Fibroblast of lung (primary cell): ENCODE data around the gene WNK2. TPM values are rescaled to one million over a fixed set of nuclear protein-coding genes. Genes with fewer than 3 reads are reported as not detected.

ENCODE experiments used
- DNase-seq, 2 donors: peaks; one replicate each; pipeline versions ENCODE4 v3.0.0 to v3.0.0-alpha.2; 2010; ENCODE audit warnings: low read depth in 2 of 2
- H2AFZ ChIP-seq: 2 replicates; pipeline ENCODE4 v1.5.1; 2012; ENCODE audit warnings: low read length, control low read depth, inconsistent platforms
- H3K27ac ChIP-seq: 2 replicates; pipeline ENCODE4 v1.5.1; 2011; ENCODE audit warnings: low read length, control low read depth; ENCODE audit not compliant: insufficient read depth
- H3K27me3 ChIP-seq: 2 replicates; pipeline ENCODE4 v1.5.1; 2011; ENCODE audit warnings: mild to moderate bottlenecking, low read length; ENCODE audit not compliant: control insufficient read depth, insufficient read depth
- H3K36me3 ChIP-seq: 2 replicates; pipeline ENCODE4 v1.5.1; 2011; ENCODE audit warnings: low read length; ENCODE audit not compliant: control insufficient read depth, insufficient read depth
- H3K4me1 ChIP-seq: 2 replicates; pipeline ENCODE4 v1.5.1; 2011; ENCODE audit warnings: low read length; ENCODE audit not compliant: control insufficient read depth, insufficient read depth; ENCODE audit errors: extremely low read depth
- H3K4me2 ChIP-seq: 2 replicates; pipeline ENCODE4 v1.5.1; 2011; ENCODE audit warnings: low read length, control low read depth; ENCODE audit not compliant: insufficient read depth; ENCODE audit errors: extremely low read depth
- H3K4me3 ChIP-seq, 4 experiments: fragments of 200-600 bp in 1 of 4; sonication (generic) in 1 of 4; replicated peaks in 1 of 4; 2 replicates each; pipeline ENCODE4 v1.5.1; 2011 to 2016; ENCODE audit warnings: low read length in 4 of 4, low read depth in 3 of 4, mild to moderate bottlenecking in 3 of 4, control low read depth in 2 of 4, inconsistent platforms in 1 of 4, mixed read lengths in 1 of 4; ENCODE audit not compliant: insufficient read depth in 1 of 4; ENCODE audit errors: control extremely low read depth in 1 of 4
- H3K79me2 ChIP-seq: 2 replicates; pipeline ENCODE4 v1.5.1; 2012; ENCODE audit warnings: mild to moderate bottlenecking, low read length, inconsistent platforms; ENCODE audit not compliant: control insufficient read depth, insufficient read depth
- H3K9ac ChIP-seq: 2 replicates; pipeline ENCODE4 v1.5.1; 2011; ENCODE audit warnings: mild to moderate bottlenecking, low read length, control low read depth; ENCODE audit not compliant: insufficient read depth
- H3K9me3 ChIP-seq: 2 replicates; pipeline ENCODE4 v1.5.1; 2012; ENCODE audit warnings: low read depth, low read length; ENCODE audit not compliant: control insufficient read depth, insufficient read depth
- H4K20me1 ChIP-seq: 2 replicates; pipeline ENCODE4 v1.5.1; 2011; ENCODE audit warnings: low read length; ENCODE audit not compliant: control insufficient read depth, insufficient read depth; ENCODE audit errors: extremely low read depth
- EZH2 ChIP-seq: IDR thresholded peaks from 2 replicates; pipeline ENCODE4 v1.5.1; 2012; ENCODE audit warnings: low read length, control low read depth, mild to moderate bottlenecking; ENCODE audit errors: missing control alignments
- polyA plus RNA-seq, 2 donors: library from polyadenylated mRNA; depleted of rRNA in 1 of 2; stranded (reverse) in 1 of 2; unstranded in 1 of 2; fragments of >200 nt; gene quantifications; 2 replicates each; pipeline ENCODE4 v1.2.1, GENCODE V29; 2011 to 2012; ENCODE audit warnings: missing spikeins in 1 of 2
- total RNA-seq: library from RNA; depleted of rRNA; stranded (reverse); fragments of >200 nt; gene quantifications from 2 replicates; pipeline ENCODE4 v1.2.1, GENCODE V29; 2014
- TF ChIP-seq, protein P1 (sequence below), 2 donors: IDR thresholded peaks in 1 of 2; conservative IDR thresholded peaks in 1 of 2; 1 replicate in 1 of 2; 2 replicates in 1 of 2; pipeline ENCODE4 v1.5.1; 2011 to 2012; ENCODE audit warnings: low read length in 2 of 2, control low read depth in 1 of 2, inconsistent platforms in 1 of 2, low read depth in 1 of 2, mild to moderate bottlenecking in 1 of 2

Gene WNK2
- total and polyA plus RNA-seq, 2 donors (not counting 1 experiment from before 2014, with no cell fraction given): not detected

GRCh38 chr9:93231121-93231694 is 47.3 kb downstream of the WNK2 start:
- Histone ChIP-seq H4K20me1 (no peaks in the 10 kb centered on the region), H3K4me1 (no peaks in the 10 kb centered on the region), H3K9ac (no peak overlapping the region), H3K36me3 (no peaks in the 10 kb centered on the region), H3K79me2 (no peaks in the 10 kb centered on the region), H3K27me3 (no peaks in the 10 kb centered on the region), H3K4me2 (no peak overlapping the region), H3K9me3 (no peaks in the 10 kb centered on the region), H2AFZ (no peak overlapping the region), H3K27ac (no peak overlapping the region), H3K4me3 (no peak overlapping the region)
- no peak for TF ChIP-seq EZH2
- TF ChIP-seq, protein P1, sequence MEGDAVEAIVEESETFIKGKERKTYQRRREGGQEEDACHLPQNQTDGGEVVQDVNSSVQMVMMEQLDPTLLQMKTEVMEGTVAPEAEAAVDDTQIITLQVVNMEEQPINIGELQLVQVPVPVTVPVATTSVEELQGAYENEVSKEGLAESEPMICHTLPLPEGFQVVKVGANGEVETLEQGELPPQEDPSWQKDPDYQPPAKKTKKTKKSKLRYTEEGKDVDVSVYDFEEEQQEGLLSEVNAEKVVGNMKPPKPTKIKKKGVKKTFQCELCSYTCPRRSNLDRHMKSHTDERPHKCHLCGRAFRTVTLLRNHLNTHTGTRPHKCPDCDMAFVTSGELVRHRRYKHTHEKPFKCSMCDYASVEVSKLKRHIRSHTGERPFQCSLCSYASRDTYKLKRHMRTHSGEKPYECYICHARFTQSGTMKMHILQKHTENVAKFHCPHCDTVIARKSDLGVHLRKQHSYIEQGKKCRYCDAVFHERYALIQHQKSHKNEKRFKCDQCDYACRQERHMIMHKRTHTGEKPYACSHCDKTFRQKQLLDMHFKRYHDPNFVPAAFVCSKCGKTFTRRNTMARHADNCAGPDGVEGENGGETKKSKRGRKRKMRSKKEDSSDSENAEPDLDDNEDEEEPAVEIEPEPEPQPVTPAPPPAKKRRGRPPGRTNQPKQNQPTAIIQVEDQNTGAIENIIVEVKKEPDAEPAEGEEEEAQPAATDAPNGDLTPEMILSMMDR (conservative IDR thresholded peaks at IDR 0.05 in 1 of 2, IDR thresholded peaks at IDR 0.05 in 1 of 2; ENCODE audit: low read depth in 1 of 2, low read length in 2 of 2): no peak
- DNase-seq: no peak

DNA sequence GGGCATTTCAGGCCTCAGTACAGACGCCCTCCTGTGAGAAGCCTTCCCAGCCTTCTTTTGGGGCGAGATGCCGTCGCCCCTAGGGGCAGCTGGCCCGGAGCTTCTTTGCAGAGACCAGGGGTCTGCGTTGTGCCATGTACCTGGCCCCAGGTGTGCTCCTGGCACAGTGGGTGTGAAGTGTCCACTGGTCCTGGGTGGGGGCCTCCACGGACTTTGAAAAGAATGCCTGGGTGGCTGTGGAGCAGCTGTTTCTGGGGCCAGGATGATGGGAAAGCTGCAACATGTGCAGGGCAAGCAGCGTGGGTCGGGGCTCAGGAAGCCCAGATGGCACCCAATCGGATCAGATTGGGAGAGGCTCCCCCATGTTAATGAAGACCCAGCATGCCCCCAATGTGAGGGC is 47.8 kb downstream of the WNK2 start:
- no peak overlapping the region for H3K27ac ChIP-seq
- no peaks in the 10 kb centered on the region for H3K36me3 ChIP-seq
- TF ChIP-seq, protein P1 (conservative IDR thresholded peaks at IDR 0.05 in 1 of 2, IDR thresholded peaks at IDR 0.05 in 1 of 2; ENCODE audit: low read depth in 1 of 2, low read length in 2 of 2): no peak
- TF ChIP-seq EZH2: no peak
- no peak for DNase-seq
- no peaks in the 10 kb centered on the region for H3K9me3 ChIP-seq
- H3K4me2 ChIP-seq: no peak overlapping the region
- H3K4me3 ChIP-seq: no peak overlapping the region
- no peaks in the 10 kb centered on the region for H3K4me1 ChIP-seq
- H4K20me1 ChIP-seq: no peaks in the 10 kb centered on the region
- H3K27me3 ChIP-seq: no peaks in the 10 kb centered on the region
- no peaks in the 10 kb centered on the region for H3K79me2 ChIP-seq
- no peak overlapping the region for H3K9ac ChIP-seq
- no peak overlapping the region for H2AFZ ChIP-seq

DNA sequence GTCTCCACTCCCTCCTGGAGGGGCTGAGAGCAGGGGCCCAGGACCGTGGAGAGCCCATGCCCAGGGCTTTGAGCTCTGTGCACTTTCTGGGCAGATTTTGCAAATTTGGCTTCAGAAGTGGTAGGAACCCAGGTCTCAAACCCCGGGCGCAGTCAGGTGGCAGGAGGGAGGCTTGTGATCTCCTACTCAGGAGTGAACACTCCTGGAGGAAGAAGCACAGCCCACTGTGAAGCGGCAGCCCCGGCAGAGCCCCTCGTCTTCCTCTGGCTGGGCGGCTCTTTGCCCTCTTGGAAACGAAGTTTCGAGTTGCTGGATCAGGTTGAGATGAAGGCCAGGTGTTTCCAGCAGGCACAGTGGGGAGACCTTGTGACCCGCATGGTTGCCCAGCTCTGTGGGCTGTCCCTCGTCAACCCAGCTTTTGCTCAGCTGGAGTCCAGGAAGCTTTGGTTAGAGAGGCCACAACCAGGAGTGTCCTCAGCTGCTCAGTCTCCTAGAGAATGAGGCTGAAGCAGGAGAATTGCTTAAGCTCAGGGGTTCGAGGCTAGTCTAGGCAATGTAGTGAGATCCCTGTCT is 48.5 kb downstream of the WNK2 start:
- Histone ChIP-seq H3K27me3 (no peaks in the 10 kb centered on the region), H3K4me1 (no peaks in the 10 kb centered on the region), H3K9ac (no peak overlapping the region), H3K27ac (no peak overlapping the region), H3K79me2 (no peaks in the 10 kb centered on the region), H3K9me3 (no peaks in the 10 kb centered on the region), H3K36me3 (no peaks in the 10 kb centered on the region), H3K4me3 (no peak overlapping the region), H4K20me1 (no peaks in the 10 kb centered on the region), H3K4me2 (no peak overlapping the region), H2AFZ (no peak overlapping the region)
- TF ChIP-seq, protein P1 (conservative IDR thresholded peaks at IDR 0.05 in 1 of 2, IDR thresholded peaks at IDR 0.05 in 1 of 2; ENCODE audit: low read depth in 1 of 2, low read length in 2 of 2): no peak
- no peak for TF ChIP-seq EZH2
- no peak for DNase-seq
